HG03469 (cell line): ENCODE data around the gene KNDC1.
"Not testable (repeated sequence)": the region's sequence is repeated elsewhere in the genome, so short reads cannot be mapped to it uniquely, and the experiment has no call there.

ENCODE experiments used
- ATAC-seq: cut with Tn5 transposase; IDR thresholded peaks from one replicate; pipeline ENCODE4 v1.9.1; 2021; ENCODE audit warnings: mild to moderate bottlenecking, moderate library complexity, moderate number of reproducible peaks; ENCODE audit not compliant: unreplicated experiment

Gene KNDC1

DNA sequence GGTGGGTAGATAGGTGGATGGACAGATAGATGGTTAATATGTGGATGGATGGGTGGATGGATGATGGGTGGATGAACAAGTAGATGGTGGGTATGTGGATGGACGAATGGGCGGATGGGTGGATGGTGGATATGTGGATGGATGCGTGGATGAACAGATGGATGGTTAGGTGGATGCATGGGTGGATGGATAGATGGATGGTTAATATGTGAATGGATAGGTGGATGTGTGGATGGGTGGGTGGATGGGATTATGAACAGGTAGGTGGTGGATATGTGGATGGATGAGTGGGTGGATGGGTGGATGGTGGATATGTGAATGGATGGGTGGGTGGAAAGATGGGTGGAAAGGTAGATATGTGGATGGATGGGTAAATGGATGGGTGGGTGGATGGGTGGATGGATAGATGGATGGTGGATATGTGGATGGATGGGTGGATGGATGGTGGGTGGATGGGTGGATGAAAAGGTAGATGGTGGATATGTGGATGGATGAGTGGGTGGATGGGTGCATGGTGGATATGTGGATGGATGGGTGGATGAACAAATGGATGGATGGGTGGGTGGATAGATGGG lies 14.8 kb downstream of the KNDC1 start:
- no peak for ATAC-seq

DNA sequence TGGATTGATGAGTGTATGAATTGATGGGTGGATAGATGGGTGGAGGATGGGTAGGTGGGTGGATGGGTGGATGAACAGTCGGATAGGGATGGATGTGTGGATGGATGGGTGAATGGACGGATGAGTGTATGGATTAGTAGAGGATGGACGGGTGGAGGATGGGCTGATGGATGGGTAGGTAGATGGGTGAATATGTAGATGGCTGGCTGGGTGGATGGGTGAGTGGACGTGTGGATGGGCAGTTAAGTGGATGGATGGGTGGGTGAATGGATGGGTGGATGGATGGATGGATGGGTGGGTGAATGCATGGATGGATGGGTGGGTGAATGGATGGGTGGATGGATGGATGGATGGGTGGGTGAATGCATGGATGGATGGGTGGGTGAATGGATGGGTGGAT lies 15.6 kb downstream of the KNDC1 start:
- not testable (repeated sequence) for ATAC-seq

GRCh38 chr10:133176546-133176945 lies 16.5 kb downstream of the KNDC1 start:
- ATAC-seq: no peak

DNA sequence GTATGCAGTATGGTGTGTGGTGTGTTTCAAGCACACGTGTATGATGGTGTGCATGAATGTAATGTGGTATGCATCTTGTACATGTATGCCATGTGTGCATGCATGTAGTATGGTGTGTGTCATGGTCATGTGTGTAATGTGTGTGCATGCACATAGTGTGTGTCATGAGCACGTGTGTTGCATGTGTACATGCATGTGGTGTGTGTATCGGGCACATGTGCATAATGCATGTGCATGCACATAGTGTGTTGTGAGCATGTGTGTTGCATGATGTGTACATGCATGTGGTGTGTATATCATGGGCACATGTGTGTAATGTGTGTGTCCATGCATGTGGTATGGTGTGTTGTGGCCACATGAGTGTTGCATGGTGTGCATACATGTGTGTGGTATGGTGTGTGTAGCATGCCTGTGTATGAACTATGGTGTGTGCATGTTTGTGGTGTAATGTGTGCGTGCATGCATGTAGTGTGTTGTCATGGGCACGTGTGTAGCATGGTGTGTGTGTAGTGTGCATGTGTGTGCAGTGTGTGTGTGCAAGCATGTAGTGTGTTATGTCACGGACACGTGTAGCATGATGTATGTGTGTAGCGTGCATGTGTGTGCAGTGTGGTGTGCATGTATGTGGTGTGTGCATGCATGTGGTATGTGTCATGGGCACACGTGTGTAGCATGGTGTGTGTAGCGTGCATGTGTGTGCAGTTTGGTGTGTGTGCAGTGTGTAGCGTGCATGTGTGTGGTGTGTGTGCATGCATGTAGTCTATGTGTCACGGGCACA lies 17.6 kb downstream of the KNDC1 start:
- ATAC-seq: no peak

- ATAC-seq: no peak
Observed at GRCh38 chr10:133178357-133179127, 18.5 kb downstream of the KNDC1 start.

DNA sequence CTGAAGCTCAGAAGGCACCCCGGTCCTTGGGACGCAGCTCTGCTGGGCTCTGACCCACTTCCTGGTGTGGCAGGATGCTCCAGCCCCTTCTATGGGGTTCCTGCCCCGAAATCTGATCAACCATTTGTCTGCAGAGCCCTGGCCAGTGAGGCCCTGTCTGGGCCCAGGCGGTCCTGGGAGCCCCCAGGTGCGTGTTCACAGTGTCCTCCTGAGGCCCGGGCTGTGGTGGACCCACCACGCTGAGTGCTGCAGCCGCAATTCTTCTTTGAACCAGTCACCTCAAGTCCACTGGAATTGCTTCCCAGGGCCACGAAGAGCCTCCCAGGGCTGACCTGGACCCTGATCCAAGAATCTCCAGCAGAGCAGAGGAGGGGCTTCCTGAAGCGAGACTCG lies 19.1 kb downstream of the KNDC1 start:
- no peak for ATAC-seq

DNA sequence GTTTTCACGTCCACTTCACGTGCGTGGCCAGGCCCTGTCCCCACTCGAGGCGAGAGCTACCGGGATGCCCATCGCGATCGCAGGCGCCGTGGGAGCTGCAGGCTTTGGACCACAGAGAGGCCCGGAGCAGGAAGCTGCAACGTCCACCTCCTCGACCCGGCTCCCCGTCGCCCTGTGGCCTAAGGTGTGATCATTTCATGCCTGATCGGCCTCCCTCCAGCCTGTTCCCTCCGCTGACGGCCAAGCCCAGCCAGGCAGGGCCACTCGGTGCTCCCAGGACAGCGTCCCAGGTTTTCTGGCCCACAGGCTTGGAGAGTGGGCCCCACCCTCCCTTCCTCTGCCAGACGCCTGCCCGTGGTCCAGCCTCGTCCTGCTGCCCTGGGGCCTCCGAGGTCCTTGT lies 19.6 kb downstream of the KNDC1 start:
- ATAC-seq: no peak

DNA sequence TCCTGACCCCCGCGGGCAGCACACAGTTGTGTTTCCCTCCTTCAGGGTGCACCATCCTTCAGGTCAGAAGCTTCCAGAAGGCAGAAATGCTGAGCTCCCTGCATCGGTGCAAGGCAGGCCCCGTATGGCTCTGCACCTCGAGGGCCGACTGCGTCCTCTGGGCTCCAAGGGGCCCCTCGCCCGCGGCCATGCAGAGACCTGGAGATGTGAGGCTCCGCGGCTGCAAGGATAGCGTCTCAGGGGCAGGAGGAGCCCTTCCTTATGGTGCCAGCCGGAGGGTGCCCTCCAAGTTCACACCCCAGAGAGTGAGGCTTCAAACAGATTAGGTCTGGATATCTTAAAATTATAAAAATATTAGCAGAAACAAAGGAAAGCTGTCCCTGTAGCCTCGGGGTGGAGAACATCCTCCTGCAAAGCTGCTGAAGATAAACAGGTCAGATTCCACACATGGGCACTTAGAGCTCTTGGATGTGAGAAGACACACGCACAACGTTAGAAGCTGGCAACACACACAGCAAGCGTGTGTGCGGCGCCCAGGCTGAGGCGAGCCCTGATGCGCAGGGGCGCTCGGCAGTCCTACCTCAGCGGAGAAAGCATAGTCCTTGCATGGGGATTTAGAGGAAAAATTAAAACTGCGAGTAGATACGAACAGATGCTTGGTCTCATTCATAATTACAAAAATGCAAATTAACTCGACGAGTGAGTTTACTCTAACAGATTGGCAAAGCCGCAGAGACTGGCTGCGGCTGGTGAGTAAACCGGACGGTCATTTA lies 20.4 kb downstream of the KNDC1 start:
- ATAC-seq: no peak

DNA sequence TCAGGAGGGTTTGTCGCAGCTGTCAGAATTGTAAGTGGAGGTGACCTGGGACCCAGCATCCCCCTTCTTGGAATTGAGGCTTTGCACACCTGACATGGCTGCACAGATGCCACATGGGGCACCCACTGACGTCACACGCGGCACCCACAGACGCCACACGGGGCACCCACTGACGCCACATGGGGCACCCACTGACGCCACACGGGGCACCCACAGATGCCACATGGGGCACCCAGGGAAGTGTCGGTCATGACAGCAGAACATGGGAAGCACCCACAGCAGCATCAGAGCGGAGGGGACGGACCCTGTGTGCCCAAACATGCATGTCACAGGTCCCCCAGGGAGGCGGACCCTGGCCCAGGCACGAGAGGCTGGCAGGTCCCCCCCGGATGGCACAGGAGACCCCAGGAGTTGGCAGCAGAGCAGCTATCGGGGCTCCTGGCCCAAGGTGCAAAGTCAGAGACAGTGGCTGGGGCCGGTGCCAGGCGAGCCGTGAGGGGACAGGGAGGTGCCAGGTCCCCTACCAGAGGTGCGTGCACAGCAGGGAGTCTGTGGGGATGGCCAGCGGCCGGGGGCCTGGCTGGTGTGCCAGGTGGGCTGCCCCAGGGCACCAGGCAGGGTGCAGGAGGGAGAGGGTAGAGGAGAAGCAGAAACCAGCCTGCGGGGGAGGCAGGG lies 21.1 kb downstream of the KNDC1 start:
- ATAC-seq: no peak

- ATAC-seq: no peak
Observed at GRCh38 chr10:133182190-133182589, 22.2 kb downstream of the KNDC1 start.

DNA sequence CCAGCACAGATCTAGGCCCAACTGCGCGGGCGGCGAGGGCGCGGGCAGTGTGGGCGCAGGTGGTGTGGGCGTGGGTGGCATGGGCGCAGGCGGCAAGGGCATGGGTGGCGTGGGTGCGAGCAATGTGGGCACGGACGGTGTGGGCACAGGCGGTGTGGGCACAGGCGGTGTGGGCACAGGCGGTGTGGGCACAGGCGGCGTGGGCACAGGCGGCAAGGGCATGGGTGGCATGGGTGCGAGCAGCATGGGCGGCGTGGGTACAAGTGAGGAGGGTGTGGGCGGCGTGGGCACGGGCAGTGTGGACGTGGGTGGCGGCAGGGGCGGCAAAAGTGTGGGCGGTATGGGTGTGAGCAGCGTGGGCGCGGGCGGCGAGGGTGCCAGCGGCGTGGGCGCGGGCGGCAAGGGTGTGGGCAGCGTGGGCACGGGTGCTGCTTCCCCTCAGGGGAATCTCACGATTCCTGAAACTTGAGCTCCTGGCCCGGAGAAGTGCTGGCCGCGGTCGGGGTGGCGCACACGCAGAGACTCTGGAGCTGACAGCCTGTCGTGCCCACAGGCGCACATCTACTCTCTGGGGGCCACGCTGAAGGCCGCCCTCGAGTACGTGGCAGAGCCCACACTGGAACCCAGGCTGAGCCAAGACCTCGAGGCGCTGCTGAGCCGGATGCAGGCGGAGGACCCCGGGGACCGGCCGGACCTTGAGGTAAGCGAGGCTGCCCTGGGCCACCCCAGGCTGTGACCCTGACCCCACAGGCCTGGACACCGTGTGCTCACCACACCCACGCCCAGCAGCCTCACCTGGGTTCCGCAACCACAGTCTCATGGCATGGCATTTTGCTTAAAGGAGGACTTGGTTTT lies 23.0 kb downstream of the KNDC1 start:
- no peak for ATAC-seq

GRCh38 chr10:133183646-133184378 lies 23.8 kb downstream of the KNDC1 start:
- no peak for ATAC-seq

DNA sequence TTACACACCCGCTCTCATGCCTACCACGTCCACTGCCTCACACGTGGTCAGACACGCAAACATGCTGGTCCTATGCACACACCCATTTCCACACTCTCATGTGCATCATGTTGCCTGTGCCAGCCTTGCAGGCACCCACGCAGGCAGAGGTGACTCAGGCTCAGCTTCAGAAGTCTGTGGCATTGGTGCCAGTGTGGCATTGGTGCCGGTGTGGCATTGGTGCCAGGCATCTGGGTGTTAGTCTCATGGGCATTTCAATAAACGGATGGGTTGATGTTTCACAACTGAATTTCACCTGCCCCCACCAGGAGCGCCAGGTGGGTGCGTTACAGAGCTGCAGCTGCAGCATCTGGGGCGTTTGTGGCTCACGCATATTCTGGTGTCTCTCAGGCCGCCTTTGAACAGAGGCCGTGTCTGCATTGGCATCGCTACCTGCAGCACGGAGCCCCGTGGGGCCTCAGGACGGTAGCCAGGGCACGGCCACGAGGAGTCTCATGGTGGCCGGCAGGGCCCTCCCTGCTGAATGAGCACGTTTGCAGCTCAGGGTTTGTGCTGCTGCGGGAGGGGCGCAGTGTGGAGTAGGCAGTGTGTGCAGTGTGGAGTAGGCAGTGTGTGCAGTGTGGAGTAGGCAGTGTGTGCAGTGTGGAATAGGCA lies 24.7 kb downstream of the KNDC1 start:
- ATAC-seq: no peak

DNA sequence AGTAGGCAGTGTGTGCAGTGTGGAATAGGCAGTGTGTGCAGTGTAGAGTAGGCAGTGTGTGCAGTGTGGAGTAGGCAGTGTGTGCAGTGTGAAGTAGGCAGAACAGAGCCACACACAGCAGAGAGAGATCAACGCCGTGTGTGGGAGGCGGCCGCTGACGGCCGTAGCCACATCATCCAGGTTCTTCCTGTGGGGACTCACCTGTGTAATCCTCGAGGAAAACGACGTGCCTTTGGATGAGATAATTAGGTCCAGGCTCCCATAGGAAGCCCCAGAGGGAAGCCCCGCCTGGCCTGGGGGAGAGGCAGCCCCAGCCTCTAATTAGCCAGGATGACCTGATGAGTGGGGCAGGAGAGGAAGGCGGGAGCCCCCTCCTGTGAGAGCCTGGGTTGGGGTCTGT lies 25.4 kb downstream of the KNDC1 start:
- no peak for ATAC-seq

DNA sequence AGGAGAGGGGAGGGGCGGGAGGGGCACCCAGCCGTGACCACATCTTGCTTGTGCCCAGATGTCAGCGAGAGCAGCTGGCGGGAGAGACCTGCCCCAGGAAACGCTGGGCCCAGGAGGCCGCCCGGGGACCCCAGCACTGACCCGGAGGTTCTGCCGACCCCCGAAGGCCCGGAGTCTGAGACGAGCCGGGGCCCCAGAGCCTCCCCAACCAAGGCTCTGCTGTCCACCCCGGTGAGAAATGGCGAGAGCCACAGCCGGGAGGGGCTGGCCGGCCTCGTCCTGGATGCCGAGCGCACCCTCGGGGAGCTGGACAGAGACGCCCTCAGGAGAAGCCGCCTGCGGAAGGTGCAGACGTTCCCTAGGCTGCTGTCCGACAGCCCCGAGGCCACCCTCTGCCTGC lies 25.9 kb downstream of the KNDC1 start:
- ATAC-seq: no peak

- ATAC-seq: no peak
Observed at GRCh38 chr10:133186416-133187090, 26.5 kb downstream of the KNDC1 start.

GRCh38 chr10:133187091-133187905 lies 27.3 kb downstream of the KNDC1 start:
- no peak for ATAC-seq
